Measurements from ENCODE around the gene PTGR3. TPM values are rescaled to one million over a fixed set of nuclear protein-coding genes. Genes with fewer than 3 reads are reported as not detected.

The PTGR3 gene
- total and polyA plus RNA-seq, 12 donors: 10.0 to 71.3 (median 57.1) TPM

- WGBS, 2 donors: 17 to 25% methylated on average over 5 of the region's 5 CpGs
- ATAC-seq: peak in 4 of 8 donors; percentile 5 to 7 (median 6)
- peak overlapping the region in 9 of 10 donors; percentile 15 to 70 (median 41) for H3K27ac ChIP-seq
Observed at GRCh38 chr18:75226956-75227316, 18.0 kb upstream of the PTGR3 start.

GRCh38 chr18:75226286-75226955, 17.5 kb upstream of the PTGR3 start:
- H3K27ac ChIP-seq: peak overlapping the region in 9 of 10 donors; percentile 15 to 70 (median 41)
- peak overlapping the region in 8 of 10 donors; percentile 6 to 40 (median 34) for H3K4me3 ChIP-seq
- H3K9me3 ChIP-seq: no peaks in the 10 kb centered on the region
- peaks cover 9 to 84% (median 71%) of the 10 kb centered on the region in 9 donors for H3K4me1 ChIP-seq
- 26 to 29% methylated on average over 11 of the region's 11 CpGs for WGBS, 2 donors
- no peak for DNase-seq
- no peak for TF ChIP-seq CTCF (IDR thresholded peaks at IDR 0.05)
- intact Hi-C loops (cut with DNase I): no loop called here
- no peaks in the 10 kb centered on the region for H3K27me3 ChIP-seq
- peak in 6 of 8 donors; percentile 3 to 52 (median 16) for ATAC-seq
- H3K36me3 ChIP-seq: no peaks in the 10 kb centered on the region

More at GRCh38 chr18:75226956-75227316, 18.0 kb upstream of the PTGR3 start:
- Histone ChIP-seq H3K27me3 (no peaks in the 10 kb centered on the region), H3K9me3 (no peaks in the 10 kb centered on the region), H3K36me3 (no peaks in the 10 kb centered on the region), H3K4me1 (peaks cover 9 to 84% (median 71%) of the 10 kb centered on the region in 9 donors), H3K4me3 (peak overlapping the region in 8 of 10 donors; percentile 6 to 40 (median 34))
- no peak for TF ChIP-seq CTCF (IDR thresholded peaks at IDR 0.05)
- no peak for DNase-seq
- intact Hi-C loops (cut with DNase I): no loop called here

- Histone ChIP-seq H3K27ac (peak overlapping the region in 1 of 10 donors; percentile 9), H3K4me1 (peaks cover 9 to 84% (median 71%) of the 10 kb centered on the region in 9 donors)
- TF ChIP-seq CTCF (IDR thresholded peaks at IDR 0.05): no peak
Observed at GRCh38 chr18:75223687-75224347, 14.9 kb upstream of the PTGR3 start.

GRCh38 chr18:75222407-75222806, 13.5 kb upstream of the PTGR3 start:
- 73 to 88% methylated on average over 10 of the region's 10 CpGs for WGBS, 2 donors
- Histone ChIP-seq H3K27ac (peak overlapping the region in 3 of 10 donors; percentile 10 to 33 (median 23)), H3K4me1 (peaks cover 12 to 84% (median 71%) of the 10 kb centered on the region in 9 donors), H3K4me3 (no peak overlapping the region), H3K9me3 (no peaks in the 10 kb centered on the region), H3K36me3 (no peaks in the 10 kb centered on the region), H3K27me3 (no peaks in the 10 kb centered on the region)
- ATAC-seq (no peak), DNase-seq (no peak)
- no peak for TF ChIP-seq CTCF (IDR thresholded peaks at IDR 0.05)
- intact Hi-C loops (cut with DNase I): no loop called here

More at GRCh38 chr18:75223687-75224347, 14.9 kb upstream of the PTGR3 start:
- H3K9me3 ChIP-seq: no peaks in the 10 kb centered on the region
- WGBS, 2 donors: 85% methylated on average over 9 of the region's 9 CpGs
- H3K36me3 ChIP-seq: no peaks in the 10 kb centered on the region
- H3K27me3 ChIP-seq: no peaks in the 10 kb centered on the region
- intact Hi-C loops (cut with DNase I): no loop called here
- no peak overlapping the region for H3K4me3 ChIP-seq
- ATAC-seq (no peak), DNase-seq (no peak)
